OCI-M2 (cell line): ENCODE results near the gene OSER1.
"Not testable (repeated sequence)": the region's sequence is repeated elsewhere in the genome, so short reads cannot be mapped to it uniquely, and the experiment has no call there.

Experiments
- DNase-seq: peaks from one replicate; lab custom pipeline; 2025; ENCODE audit not compliant: unreplicated experiment; lab: John Stamatoyannopoulos, UW

Gene OSER1

GRCh38 chr20:44210406-44211176 lies at the start of gene OSER1:
TSS of gene OSER1 (minus strand) at chr20:44210771. CDS start at chr20:44206957, 3,814 bp downstream.
- DNase-seq: peak; percentile 81

GRCh38 chr20:44258226-44258890 lies 47.8 kb upstream of the OSER1 start:
- no peak for DNase-seq

- DNase-seq: no peak
Measured at GRCh38 chr20:44256961-44257360, 46.4 kb upstream of the OSER1 start.

- DNase-seq: no peak
Measured at GRCh38 chr20:44255942-44256341, 45.4 kb upstream of the OSER1 start.

- no peak for DNase-seq
Measured at GRCh38 chr20:44254073-44254472, 43.5 kb upstream of the OSER1 start.

GRCh38 chr20:44253528-44253927 lies 43.0 kb upstream of the OSER1 start:
- DNase-seq: no peak

GRCh38 chr20:44251284-44251683 lies 40.7 kb upstream of the OSER1 start:
- no peak for DNase-seq

GRCh38 chr20:44248410-44248759 lies 37.8 kb upstream of the OSER1 start:
- DNase-seq: no peak

GRCh38 chr20:44247586-44248409 lies 37.2 kb upstream of the OSER1 start:
- DNase-seq: no peak

GRCh38 chr20:44247131-44247571 lies 36.6 kb upstream of the OSER1 start, which contains the start of gene GDAP1L1:
TSS of gene GDAP1L1 (plus strand) at chr20:44247308. CDS start at chr20:44247335, 27 bp downstream.
- no peak for DNase-seq

GRCh38 chr20:44245977-44246376 lies 35.4 kb upstream of the OSER1 start:
- no peak for DNase-seq

GRCh38 chr20:44241796-44242195 lies 31.2 kb upstream of the OSER1 start:
- DNase-seq: no peak

- DNase-seq: not testable (repeated sequence)
Measured at GRCh38 chr20:44236840-44237239, 26.3 kb upstream of the OSER1 start.

- DNase-seq: no peak
Measured at GRCh38 chr20:44235702-44236101, 25.1 kb upstream of the OSER1 start.

- no peak for DNase-seq
Measured at GRCh38 chr20:44234566-44235317, 24.2 kb upstream of the OSER1 start.

GRCh38 chr20:44233436-44234016 lies 23.0 kb upstream of the OSER1 start:
- no peak for DNase-seq

- not testable (repeated sequence) for DNase-seq
Measured at GRCh38 chr20:44232469-44232856, 21.9 kb upstream of the OSER1 start.

GRCh38 chr20:44231713-44232468 lies 21.3 kb upstream of the OSER1 start:
- no peak for DNase-seq

- no peak for DNase-seq
Measured at GRCh38 chr20:44231193-44231592, 20.6 kb upstream of the OSER1 start.
